GM18858 (cell line): Measurements from ENCODE around the gene CALR.
"Not testable (repeated sequence)": the region's sequence is repeated elsewhere in the genome, so short reads cannot be mapped to it uniquely, and the experiment has no call there.

Source experiments
- ATAC-seq: cut with Tn5 transposase; IDR thresholded peaks from one replicate; pipeline ENCODE4 v1.9.1; 2021; ENCODE audit not compliant: unreplicated experiment

CALR gene

DNA sequence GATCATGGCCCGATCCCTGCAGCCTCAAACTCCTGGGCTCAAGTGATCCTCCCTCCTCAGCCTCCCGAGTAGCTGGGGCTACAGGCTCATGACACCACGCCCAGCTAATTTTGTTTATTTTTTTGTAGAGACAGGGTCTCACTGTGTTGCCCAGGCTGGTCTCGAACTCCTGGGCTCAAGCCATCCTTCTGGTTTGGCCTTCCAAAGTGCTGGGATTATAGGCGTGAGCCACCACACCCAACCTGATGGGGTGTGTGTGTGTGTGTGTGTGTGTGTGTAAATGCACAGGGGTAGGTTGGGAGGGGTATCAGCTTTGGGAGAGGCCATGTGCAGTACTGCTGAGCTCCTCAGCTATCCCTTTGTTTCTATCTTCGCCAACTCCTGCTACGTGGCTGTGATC lies 37.7 kb downstream of the CALR start:
- ATAC-seq, result not testable (repeated sequence)

GRCh38 chr19:12979974-12980373 lies 41.6 kb downstream of the CALR start:
- no peak for ATAC-seq

GRCh38 chr19:12982648-12983047 lies 44.2 kb downstream of the CALR start:
- no peak for ATAC-seq

GRCh38 chr19:12983091-12983490 lies 44.7 kb downstream of the CALR start:
- ATAC-seq, result no peak

- no peak for ATAC-seq
Measured at GRCh38 chr19:12983542-12984142, 45.2 kb downstream of the CALR start.

DNA sequence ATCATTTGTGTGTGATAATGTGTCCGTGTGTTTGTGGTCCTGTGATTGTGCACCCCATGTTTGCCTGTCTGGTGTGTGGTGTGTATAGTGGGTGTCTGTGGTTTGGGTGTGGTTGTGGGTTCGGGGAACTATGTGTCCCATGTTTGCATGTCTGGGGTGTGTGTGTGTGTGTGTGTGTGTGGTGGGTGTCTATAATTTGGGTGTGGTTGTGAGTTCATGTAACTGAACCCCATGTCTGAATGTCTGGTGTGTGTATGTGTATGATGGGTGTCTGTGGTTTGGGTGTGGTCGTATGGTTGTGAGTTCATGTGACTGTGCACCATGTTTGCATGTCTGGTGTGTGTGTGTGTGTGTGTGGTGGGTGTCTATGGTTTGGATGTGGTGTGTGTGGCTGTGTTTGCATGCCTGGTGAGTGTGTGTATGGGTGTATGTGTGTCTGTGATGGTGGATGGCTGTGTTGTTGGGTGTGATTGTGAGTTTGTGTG lies 45.8 kb downstream of the CALR start:
- ATAC-seq, result no peak

- ATAC-seq, result no peak
Measured at GRCh38 chr19:12984683-12985048, 46.3 kb downstream of the CALR start.

DNA sequence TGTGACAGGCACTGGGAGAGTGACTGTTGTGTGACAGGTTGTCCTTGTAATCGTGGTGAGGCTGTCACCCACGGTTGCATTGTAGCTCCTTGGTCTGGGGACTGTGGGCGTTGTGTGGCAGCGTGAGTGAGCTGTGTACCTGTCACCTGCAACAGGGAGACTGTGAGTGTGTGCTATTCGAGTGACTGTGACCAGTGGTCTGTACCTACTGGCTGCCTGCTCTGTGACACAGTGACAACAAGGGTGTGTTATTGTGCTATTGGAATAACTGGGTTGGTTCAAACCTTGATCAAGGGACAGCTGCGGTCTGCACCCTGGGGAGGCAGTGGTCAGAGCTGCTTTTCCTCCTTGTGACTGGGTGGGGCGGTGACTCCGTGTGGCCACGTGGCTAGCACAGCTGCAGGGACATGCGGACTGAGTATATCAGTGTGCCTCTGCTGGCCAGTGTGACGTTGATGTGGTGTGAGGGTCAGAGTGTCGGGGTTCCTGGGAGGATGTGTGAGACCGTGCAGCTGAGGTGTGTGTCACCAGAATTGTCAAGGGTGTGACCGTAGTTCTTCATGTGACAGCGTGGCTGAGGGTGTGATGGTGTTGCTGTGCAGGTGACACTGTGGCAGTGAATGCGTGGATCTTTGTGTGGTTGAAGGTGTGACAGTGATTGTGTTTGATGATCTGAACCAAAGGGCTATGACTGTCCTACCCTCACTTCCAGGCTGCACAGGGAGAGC lies 46.8 kb downstream of the CALR start:
- ATAC-seq, result no peak

DNA sequence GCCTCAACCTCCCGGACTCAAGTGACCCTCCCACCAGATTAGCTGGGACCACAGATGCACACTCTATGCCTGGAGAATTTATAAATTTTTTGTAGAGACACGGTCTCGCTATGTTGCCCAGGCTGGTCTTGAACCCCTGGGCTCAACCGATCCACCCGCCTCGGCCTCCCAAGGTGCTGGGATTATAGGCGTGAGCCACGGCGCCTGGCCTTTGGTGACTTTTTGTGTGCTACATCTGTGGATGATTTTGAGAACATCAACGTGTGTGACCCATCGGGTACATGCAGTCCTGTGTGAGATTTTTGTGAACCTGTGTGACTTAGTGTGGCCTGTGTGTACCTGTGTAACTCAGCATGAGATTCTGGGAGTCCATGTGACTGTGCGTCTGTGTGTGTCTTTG lies 48.3 kb downstream of the CALR start:
- ATAC-seq, result no peak

- no peak for ATAC-seq
Measured at GRCh38 chr19:12987190-12987589, 48.8 kb downstream of the CALR start.

GRCh38 chr19:12987781-12988180 lies 49.4 kb downstream of the CALR start:
- ATAC-seq, result no peak

DNA sequence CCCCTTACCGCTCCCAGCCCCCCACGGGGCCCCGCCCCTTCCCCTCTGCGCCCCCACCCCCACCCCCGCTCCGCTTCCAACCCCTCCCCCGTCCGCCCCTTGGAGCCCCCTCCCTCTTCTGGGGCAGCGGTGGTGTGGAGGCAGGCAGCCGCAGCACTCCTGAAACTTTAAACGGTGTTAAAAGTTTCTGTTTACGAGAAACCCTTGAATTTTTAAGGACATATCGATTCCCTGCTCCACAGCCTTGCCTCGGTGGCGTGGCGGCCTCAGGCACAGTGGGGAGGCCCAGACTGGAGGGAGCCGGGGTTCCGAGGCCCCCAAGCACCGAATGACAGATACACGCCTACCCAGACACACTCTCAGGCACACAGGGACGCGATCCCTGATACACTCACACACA lies 52.0 kb downstream of the CALR start:
- ATAC-seq, result no peak

DNA sequence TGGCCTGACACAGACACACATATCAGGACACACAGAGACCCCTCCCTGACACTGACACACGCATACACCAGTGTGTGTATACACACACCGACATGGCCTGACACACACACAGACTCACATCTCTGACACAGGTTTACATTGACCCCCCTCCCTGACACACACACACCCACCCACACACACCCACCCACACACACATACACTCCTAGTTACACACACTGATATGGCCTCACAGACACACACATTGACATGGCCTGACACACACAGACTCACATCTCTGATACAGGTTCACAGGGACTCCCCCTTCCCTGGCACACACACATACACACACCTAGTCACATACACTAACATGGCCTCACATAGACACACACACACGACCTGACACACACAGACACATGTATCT lies 52.4 kb downstream of the CALR start:
- ATAC-seq, result no peak

DNA sequence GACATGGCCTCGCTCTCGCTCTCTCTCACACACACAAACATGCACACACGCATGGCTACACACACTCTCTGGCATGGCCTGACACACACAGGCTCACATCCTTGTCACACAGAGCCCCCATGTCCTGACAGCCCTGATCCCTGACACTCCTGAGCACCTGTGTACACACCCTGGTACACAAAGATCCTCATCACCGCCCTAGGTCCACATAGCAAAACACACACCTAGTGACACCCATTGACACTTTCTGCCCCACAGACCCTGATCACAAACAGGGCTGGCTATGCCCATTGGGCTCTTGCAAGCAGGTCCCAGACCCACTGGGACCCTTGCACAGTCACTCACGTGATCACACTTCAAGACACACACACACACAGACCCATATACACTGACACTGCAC lies 52.9 kb downstream of the CALR start:
- no peak for ATAC-seq

- ATAC-seq, result no peak
Measured at GRCh38 chr19:12992729-12993128, 54.3 kb downstream of the CALR start.

GRCh38 chr19:12993562-12993961 lies 55.2 kb downstream of the CALR start:
- ATAC-seq, result no peak
